CD4-positive, alpha-beta T cell treated with Interleukin-15 for 4 hours (primary cell): ENCODE measurements around the gene ANKRD24.
"Not testable (repeated sequence)": the region's sequence is repeated elsewhere in the genome, so short reads cannot be mapped to it uniquely, and the experiment has no call there.

Source experiments
- DNase-seq: peaks from one replicate; pipeline ENCODE4 v3.0.0-alpha.2; 2020; ENCODE audit warnings: low spot score

ANKRD24 gene

DNA sequence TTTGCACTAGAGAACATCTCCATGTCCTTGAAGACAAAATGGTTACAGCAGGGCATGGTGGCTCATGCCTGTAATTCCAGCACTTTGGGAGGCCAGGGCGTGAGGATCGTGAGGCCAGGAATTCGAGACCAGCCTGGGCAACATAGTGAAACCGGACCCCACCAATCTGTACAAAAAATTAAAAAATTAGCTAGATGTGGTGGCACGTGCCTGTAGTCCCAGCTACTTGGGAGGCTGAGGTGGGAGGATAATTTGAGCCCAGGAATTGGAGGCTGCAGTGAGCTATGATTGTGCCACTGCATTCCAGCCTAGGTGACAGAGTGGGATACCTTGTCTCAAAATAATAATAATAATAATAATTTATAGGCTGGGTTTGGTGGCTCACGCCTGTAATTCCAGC, 47.7 kb downstream of the ANKRD24 start:
- not testable (repeated sequence) for DNase-seq

GRCh38 chr19:4231521-4231920, 49.0 kb downstream of the ANKRD24 start:
- not testable (repeated sequence) for DNase-seq

DNA sequence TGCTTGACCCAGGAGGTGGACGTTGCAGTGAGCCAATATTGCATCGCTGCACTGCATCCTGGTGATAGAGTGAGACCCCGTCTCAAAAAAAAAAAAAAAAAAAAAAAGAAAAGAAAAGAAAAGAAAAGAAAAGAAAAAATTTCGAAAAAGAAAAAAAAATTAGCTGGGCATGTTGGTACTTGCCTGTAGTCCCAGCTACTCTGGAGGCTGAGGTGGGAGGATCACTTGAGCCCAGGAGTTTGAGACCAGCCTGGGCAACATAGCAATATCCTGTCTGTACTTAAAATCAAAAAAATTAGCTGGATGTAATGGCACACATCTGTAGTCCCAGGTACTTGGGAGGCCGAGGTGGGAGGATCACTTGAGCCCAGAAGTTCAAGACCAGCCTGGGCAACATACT, 49.6 kb downstream of the ANKRD24 start:
- not testable (repeated sequence) for DNase-seq

- DNase-seq = no peak
These were observed 50.3 kb downstream of the ANKRD24 start for GRCh38 chr19:4232614-4233281.

DNA sequence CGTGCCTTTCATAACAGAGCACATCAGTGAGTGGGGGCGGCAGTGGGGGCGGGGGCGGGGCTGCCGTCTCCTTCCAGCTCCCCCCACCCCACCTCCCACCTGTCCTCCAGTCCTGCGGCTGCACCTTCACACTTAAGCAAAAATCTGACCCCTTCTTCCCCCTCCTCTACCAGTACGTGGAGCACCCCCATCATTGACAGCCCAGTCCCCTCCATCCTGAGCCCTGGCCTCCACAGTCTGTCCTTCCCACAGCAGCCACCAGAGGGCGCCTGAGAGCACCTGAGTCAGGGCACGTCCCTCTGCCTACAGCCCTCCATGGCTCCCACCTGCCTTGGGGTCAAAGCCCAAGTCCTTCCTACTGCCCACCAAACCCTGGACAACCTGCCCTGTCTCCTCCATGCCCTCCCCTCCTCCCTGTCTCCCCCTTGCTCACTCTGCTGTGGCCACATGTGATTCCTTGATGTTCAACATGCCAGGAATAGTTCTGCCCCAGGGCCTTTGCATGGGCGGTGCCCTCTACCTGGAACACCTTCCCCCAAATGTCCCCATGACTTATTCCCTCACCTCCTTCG, 50.9 kb downstream of the ANKRD24 start:
- peak; percentile 57 for DNase-seq

DNA sequence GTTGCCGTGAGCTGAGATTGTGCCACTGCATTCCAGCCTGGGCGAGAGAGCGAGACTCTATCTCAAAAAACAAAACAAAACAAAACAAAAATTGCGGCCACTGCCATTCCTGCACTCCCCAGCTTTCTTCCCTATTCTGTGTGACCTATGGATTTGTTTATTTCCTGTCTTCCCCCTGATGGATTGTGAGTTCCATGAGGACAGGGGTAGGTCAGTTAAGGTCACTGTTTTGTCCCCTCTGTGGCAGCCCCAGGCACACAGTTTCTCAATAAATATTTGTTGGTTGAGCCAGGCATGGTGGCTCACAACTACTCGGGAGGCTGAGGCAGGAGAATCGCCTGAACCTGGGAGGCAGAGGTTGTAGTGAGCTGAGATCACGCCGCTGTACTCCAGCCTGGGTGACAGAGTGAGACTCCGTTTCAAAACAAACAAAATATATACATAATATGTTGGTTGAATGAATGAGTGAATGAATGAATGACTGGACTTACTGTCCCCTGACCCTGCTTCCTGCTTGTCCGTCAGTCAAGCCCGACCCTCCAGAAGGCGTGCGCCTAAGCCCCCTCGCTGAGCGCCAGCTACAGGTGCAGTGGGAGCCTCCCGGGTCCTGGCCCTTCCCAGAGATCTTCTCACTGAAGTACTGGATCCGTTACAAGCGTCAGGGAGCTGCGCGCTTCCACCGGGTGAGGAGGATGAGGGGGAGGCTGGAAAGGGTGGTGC, 51.8 kb downstream of the ANKRD24 start:
- no peak for DNase-seq

DNA sequence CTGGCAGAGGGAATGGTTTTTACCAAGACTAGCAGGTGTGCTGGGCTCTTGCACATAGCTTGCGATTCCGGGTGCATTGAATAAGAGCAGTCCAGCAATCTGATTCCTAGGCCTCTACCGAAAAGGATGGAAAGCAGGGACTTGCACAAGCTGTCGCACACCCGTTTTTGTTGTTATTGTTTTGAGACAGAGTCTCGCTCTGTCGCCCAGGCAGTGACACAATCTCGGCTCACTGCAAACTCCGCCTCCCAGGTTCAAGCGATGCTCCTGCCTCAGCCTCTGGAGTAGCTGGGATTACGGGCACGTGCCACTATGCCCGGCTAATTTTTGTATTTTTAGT, 52.3 kb downstream of the ANKRD24 start:
- no peak for DNase-seq

DNA sequence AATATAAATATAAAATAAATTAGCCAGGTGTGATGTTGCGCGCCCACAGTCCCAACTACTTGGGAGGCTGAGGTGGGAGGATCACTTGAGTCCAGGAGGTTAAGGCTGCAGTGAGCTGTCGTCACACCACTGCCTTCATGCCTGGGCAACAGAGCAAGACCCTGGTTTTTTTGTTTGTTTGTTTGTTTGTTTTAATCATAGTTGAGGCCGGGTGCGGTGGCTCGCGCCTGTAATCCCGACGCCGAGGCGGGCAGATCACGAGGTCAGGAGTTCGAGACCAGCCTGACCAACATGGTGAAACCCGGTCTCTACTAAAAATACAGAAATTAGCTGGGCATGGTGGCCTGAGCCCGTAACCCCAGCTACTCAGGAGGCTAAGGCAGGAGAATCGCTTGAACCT, 55.0 kb downstream of the ANKRD24 start:
- not testable (repeated sequence) for DNase-seq

- DNase-seq = no peak
These were observed 56.3 kb downstream of the ANKRD24 start for GRCh38 chr19:4238831-4239230.

- DNase-seq = no peak
These were observed 59.4 kb downstream of the ANKRD24 start for GRCh38 chr19:4241824-4242430.

GRCh38 chr19:4245938-4246337, 63.4 kb downstream of the ANKRD24 start:
- DNase-seq = not testable (repeated sequence)

DNA sequence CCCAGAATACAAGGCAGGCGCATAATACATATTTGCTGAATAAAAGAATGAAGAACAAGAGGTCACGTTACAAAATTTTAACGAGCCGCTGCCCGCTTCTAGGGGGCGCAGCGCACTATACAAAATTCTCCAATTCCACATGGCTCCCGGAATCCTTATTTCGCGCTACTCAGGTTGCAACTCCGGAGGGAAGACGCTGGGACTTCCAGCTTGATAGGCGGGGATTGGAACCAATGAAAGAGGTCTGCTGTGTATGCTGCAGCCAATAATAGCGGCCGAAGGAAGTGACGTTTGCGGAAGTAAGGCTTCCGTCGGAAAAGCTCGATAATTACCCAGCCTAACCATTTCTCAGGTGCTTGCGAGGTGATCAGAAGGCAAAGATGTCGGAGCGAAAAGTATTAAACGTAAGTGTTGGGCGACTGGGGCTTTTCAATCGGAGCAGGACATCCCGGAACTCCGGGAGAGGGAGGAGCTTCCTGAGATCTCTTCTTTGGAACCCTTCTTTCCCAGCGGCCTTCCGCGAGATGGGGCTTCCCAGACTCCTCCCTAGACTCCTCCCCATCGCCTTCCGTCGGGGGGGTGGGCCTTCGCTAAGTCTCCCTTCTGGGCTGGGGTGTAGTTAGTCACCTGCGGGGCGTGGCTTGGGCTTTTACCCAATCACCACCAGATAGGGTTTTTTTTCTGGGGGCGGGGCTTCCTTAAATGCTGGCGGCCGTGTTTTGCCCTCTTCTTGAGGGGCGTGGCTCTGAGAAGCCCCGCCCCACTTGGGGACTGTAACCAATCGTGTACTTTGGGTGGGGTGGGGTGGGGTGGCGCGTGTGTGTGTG, 64.5 kb downstream of the ANKRD24 start, which contains the start of gene YJU2:
Gene YJU2 (plus strand): TSS at position 314 of the 827 bp plus-strand sequence. CDS start 67 bp downstream, at position 381.
- peak; percentile 99 for DNase-seq

- no peak for DNase-seq
These were observed 74.1 kb downstream of the ANKRD24 start for GRCh38 chr19:4256563-4256962.

DNA sequence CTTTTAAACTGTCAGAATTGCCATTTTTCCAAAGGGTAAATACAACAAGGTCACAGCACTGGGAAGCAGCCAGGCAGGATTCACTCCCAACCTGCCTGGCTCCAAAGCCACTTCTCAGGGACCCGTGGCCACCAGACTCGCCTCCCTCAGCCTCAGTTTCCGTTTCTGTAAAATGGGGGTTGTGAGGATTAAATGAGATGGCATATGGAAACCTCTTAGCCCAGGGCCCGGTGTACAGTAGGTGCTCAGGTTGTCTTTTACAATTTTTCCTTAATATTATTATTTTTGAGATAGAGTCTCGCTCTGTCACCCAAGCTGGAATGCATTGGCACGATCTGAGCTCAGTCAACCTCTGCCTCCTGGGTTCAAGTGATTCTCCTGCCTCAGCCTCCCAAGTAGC, 74.5 kb downstream of the ANKRD24 start:
- DNase-seq = no peak

DNA sequence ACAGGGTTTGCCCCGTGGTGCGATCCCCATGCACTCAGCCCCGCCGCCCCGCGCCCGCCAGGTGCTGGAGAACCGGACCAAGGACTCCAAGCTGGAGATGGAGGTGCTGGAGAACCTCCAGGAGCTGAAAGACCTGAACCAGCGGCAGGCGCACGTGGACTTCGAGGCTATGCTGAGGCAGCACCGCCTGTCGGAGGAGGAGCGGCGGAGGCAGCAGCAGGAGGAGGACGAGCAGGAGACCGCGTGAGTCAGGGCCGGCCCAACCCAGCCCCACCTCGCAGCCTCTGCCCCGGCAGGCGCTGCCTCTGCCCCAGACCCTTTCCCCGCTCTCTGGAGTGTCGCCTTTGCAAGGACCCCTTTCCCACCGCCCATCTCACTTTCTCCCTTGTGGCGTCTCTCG, 75.7 kb downstream of the ANKRD24 start:
- no peak for DNase-seq

DNA sequence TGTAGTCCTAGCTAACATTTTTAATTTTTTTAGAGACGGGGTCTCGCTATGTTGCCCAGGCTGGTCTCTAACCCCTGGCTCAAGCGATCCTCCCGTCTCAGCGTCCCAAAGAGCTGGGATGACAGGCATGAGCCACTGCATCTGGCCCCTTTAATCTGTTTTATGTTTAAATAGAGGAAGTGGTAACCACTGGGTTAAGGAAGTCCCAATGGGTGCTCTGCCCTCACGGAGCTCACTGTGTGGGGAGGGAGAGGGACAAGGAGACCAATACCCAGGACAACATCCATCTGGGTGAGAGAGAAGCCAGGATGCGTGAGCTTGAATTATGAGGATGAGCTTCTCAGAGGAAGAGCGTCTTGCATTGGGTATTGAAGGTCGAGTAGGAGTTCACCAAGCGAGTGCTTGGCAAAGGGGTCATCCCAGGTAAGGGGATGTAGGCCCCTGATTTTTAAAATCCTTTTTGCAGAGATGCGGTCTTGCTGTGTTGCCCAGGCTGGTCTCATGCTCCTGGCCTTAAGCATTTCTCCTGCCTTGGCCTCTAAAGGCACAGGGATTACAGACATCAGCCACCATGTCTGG, 78.2 kb downstream of the ANKRD24 start:
- DNase-seq = no peak

GRCh38 chr19:4264812-4265211, 82.3 kb downstream of the ANKRD24 start:
- no peak for DNase-seq

DNA sequence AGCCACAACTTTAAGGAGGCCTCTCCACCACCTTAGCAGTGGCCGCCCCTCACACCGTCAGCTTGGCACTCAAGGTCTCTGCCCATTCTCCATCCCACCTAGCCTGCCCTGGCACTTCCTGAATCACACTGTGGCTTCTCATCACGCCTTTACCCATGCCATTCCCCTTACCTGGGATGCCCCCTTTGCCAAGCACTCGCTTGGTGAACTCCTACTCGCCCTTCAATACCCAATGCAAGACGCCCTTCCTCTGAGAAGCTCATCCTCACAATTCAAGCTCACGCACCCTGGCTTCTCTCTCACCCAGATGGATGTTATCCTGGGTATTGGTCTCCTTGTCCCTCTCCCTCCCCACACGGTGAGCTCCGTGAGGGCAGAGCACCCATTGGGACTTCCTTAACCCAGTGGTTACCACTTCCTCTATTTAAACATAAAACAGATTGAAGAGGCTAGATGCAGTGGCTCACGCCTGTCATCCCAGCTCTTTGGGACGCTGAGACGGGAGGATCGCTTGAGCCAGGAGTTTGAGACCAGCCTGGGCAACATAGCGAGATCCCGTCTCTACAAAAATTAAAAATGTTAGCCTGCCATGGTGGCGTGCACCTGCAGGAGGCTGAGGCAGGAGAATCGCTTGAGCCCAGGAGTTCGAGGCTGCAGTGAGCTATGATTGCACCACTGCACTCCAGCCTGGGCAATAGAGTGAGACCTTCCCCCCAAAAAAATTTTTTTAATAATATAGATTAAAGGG, 83.9 kb downstream of the ANKRD24 start:
- no peak for DNase-seq

DNA sequence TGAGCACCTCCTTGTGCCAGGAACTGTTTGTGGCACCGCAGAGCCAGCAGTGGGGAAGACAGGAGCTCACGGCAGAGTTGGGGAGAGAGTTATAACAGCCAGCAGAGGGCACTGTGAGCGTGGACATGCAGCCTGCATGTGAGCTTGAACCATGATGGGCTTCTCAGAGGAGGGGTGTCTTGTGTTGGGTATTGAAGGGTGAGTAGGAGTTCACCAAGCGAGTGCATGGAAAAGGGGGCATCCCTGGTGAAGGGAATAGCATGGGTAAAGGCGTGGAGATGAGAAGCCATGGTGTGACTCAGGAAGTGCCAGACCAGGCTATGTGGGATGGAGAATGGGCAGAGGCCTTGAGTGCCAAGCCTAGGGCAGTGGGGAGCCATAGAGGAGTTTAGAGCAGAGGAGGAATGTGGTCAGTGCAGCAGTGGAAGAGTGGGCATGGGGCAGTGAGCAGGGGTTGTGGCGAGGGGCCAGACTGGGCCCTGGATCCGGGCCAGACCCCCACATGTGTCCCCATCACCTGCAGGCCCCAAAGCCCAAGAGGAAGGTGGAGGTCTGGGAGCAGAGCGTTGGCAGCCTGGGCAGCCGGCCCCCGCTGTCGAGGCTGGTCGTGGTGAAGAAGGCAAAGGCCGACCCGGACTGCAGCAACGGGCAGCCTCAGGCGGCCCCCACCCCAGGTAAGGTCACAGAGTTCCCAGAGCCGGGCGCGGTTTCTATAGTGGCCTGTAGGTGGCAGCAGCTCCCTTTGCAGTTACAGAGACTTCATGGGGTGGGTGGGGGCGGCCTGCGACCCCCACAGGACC, 84.8 kb downstream of the ANKRD24 start:
- DNase-seq = peak; percentile 46
